ENCODE measurements around the gene TUBA4B.
"Not testable (repeated sequence)": the region's sequence is repeated elsewhere in the genome, so short reads cannot be mapped to it uniquely, and the experiment has no call there.

Gene TUBA4B

GRCh38 chr2:219273937-219274336 is 20.9 kb downstream of the TUBA4B start:
- no peak for DNase-seq (ENCODE audit: low read depth in 2 of 2)

GRCh38 chr2:219274361-219274921 is 21.4 kb downstream of the TUBA4B start:
- DNase-seq (ENCODE audit: low read depth in 2 of 2): no peak

GRCh38 chr2:219277703-219278654 is 24.9 kb downstream of the TUBA4B start:
- peak; percentile 67 to 69 for DNase-seq (ENCODE audit: low read depth in 2 of 2)

DNA sequence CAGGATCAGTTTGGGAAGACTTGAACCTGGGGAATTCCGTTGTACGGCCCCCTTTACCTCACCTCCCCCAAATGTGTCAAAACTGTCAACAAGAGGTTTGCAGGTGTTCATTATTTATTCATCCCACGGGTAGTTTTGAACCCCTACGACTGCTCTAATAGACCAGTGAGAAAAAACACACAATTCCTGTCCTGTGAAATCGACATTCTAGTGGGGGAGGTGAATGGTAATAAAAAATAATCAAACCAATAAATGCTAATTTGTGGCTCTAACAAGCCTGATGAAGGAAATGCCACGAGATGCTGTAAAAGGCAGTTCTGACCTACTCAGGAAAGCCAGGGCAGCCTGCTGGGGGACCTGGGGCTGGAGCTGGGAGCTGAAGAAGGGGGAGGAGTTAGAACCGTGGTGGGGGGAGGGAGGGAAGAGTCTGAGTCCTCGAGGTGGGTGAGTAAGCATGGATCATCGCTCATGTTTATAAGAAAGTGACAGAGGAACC is 25.7 kb downstream of the TUBA4B start:
- DNase-seq (ENCODE audit: low read depth in 2 of 2): no peak

DNA sequence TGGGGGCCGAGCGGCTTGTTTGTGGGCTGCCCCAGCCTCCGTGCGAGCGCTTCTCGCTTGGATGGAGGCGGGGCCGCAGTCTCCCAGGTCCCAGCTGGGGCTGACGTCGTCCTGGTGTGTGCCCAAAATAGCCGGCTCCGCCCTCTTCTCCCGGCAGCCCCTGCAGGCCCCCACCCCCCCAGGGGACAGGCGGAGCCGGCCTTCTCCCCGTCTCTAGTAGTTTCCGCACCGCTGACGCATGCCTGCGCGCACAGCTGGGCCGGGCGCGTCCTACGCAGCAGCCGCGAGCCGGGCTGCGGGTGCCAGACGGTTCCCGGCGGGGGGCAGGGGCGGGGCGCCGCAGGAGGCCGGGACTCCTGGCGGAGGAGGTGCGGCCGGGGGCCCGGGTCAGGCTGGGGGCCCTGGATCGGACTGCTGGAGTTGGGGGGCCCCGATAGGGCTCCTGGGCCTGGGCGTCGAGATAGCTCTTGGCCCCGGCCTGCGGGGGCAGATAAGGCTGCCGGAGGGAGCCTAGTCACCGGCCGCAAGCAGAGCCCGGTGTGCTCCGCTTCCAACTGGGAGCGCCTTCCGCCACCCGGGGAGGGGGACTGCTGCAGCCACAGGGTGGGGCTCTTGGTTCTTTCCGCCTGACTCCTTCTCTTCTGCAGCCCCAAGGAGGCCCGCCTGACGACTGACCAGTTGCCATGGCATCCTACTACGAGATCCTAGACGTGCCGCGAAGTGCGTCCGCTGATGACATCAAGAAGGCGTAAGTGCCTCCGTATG is 26.3 kb downstream of the TUBA4B start, which contains the start of gene DNAJB2:
TSS of gene DNAJB2 (plus strand) at position 216 of the 765 bp plus-strand sequence. CDS start at position 684, 468 bp downstream.
- DNase-seq (ENCODE audit: low read depth in 2 of 2): peak; percentile 98

DNA sequence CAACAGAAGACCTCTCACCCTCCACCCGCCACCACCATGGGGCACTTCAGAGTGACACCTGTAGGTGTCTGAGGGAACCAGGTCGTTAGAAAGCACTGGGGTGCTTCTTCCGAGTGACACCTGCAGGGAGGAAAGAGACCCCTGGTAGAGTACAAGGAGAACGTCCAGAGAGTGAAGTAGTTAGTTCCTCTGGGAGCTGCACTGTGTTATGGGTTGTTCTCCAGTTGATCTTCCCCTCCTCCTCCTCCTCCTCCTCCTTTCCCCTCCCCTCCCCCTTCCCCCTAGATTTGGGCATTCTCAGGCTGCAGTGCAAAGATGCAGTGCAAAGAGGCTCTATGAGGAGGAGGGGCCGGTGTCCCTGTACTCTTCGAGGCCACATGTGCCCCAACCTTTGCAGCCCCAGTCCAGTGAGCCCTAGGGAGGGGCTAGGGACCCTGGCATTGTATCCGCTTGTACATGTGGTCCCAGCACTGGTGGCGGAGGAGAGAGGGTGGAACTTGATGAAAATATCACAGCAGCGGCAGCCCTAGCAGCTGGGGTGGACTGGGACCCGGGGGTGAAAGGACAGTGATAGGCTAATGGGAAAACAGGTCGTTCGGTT is 27.0 kb downstream of the TUBA4B start:
- DNase-seq (ENCODE audit: low read depth in 2 of 2): no peak

- no peak for DNase-seq (ENCODE audit: low read depth in 2 of 2)
These were observed 27.6 kb downstream of the TUBA4B start for GRCh38 chr2:219280651-219281050.

DNA sequence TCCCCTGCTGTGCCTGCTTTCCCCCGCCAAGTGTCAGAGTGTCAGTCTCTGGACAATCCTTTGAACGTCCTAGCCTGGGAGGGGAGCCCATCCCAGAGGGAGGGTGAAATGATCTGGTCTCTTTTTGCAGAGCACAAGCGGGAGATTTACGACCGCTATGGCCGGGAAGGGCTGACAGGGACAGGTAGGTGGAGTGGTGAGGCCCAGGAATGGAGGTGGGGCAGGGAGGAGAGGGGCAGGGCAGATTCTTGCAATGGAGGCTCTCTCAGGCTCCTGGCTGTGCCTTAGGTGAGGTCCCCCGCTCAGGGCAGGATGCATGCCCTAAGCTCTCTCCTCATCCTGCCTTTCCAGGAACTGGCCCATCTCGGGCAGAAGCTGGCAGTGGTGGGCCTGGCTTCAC is 28.5 kb downstream of the TUBA4B start:
- DNase-seq (ENCODE audit: low read depth in 2 of 2): no peak

DNA sequence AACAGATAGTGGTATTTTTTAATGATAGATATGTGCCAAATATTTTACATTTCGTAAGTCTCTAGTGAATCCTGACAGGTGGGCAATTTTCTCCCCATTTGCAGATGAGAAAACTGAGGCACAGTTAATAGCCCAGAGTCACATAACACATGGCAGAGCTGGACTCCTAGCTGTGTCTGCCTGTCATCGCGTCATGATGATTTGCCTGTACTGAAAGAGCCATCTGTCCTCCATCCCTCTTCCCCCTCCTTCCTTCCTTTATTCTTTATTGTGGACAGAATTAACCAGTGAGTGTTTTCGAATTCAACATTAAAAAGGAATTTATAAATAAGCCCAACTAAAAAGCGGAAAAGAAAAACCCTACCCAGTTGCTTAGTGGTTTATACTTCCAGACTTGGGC is 29.3 kb downstream of the TUBA4B start:
- no peak for DNase-seq (ENCODE audit: low read depth in 2 of 2)

- no peak for DNase-seq (ENCODE audit: low read depth in 2 of 2)
These were observed 30.0 kb downstream of the TUBA4B start for GRCh38 chr2:219282943-219283581.

DNA sequence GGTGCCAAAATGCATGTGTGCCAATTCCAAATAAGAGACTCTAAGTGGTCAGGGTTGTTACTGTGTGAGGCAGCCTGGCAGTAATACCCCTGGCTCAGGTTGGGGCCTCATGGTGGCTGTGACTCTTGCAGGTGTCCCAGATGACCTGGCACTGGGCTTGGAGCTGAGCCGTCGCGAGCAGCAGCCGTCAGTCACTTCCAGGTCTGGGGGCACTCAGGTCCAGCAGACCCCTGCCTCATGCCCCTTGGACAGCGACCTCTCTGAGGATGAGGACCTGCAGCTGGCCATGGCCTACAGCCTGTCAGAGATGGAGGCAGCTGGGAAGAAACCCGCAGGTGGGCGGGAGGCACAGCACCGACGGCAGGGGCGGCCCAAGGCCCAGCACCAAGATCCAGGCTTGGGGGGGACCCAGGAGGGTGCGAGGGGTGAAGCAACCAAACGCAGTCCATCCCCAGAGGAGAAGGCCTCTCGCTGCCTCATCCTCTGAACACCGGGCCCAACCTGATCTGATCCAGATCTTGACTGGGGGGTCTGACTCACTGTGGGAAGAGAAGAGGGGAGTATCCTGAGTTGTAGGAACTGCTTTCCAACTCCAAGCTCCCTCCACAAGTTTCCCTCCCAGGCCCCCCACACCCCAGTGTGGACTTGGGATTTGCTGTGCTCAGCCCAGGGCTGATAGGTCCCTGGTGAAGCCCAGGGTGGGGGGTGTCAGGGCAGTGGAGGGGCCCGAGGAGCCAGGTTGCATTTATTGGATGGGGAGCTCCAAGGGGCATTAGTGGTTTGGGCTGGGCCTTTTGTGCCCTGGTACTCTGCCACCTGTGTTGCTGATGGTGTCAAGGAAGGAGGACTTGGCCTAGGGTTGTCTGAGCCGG is 31.7 kb downstream of the TUBA4B start:
- DNase-seq (ENCODE audit: low read depth in 2 of 2): no peak

GRCh38 chr2:219285373-219285735 is 32.3 kb downstream of the TUBA4B start:
- no peak for DNase-seq (ENCODE audit: low read depth in 2 of 2)

DNA sequence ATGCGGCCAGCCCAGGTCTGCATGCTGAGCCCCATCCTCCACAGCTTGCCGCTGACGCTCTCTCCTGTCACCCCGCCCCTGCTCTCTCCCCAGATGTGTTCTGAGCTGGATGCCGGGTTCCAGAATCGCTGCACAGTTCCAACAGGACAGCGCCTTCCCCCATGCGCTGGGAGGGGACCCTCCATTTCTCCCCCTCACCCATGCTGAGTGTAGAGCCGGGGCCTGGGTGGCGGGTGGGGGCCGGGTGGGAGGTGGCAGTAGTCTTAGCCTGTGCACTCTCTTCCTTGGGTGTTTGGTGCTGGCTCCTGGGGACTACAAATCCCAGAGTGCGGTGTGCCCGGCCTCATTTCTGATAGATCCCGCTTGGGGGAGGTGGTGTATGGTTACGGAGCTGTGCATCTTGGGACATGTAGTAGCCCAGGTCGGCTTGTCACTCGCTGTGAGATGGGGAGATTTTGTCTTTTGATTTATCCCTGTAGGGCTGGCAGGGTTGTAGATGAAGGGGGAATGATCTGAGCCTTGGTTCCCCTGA is 32.9 kb downstream of the TUBA4B start:
- no peak for DNase-seq (ENCODE audit: low read depth in 2 of 2)

GRCh38 chr2:219286436-219287115 is 33.5 kb downstream of the TUBA4B start:
- DNase-seq (ENCODE audit: low read depth in 2 of 2): no peak

GRCh38 chr2:219287116-219287440 is 34.0 kb downstream of the TUBA4B start:
- not testable (repeated sequence) for DNase-seq (ENCODE audit: low read depth in 2 of 2)

DNA sequence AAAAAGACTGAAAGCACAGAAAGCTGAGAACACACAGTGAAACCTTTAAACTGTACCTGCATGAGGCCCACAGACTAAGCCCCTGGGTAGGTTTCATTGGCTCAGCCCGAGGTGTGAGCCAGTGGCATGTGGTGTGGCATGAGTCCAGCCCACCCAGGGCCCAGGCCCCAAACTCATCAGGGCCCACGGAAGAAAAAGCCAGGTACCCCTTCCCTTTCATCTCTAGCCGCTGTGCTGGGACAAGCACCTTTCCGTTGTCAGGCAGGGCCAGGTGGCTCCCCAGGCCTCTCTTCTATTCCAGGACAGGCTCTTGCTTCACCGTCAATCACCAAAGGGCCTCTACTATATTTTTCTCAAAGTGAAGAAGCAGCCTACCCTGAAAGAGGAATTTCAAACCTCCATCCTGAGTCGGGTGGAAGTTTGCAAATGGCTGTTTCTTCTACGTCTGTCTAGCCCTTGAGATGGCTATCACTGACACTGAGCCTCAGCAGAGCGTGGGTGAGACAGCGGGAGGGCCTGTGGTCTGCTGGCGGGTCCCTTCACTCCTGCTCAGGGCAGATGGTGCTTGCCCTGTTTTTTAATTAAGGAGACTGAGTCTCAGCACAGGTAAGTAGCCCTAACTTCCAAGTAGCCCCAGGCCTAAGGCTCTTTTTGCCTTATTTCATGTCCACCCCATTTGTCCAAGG is 34.7 kb downstream of the TUBA4B start:
- no peak for DNase-seq (ENCODE audit: low read depth in 2 of 2)

DNA sequence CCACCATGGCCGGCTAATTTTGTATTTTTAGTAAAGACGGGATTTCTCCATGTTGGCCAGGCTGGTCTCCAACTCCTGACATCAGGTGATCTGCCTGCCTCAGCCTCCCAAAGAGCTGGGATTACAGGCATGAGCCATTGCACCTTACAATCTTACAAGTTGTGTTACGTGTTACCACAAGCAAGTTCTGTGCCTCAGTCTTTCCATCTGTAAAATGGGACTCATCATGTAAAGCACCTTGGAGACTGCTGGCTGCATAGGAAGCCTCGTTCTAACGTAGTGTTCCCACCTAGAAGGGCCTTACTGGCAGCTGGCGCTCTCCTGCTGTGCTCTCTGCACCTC is 36.1 kb downstream of the TUBA4B start:
- no peak for DNase-seq (ENCODE audit: low read depth in 2 of 2)

GRCh38 chr2:219289537-219290361 is 36.7 kb downstream of the TUBA4B start:
- no peak for DNase-seq (ENCODE audit: low read depth in 2 of 2)
